ENCODE measurements around the gene CD300LF. TPM values are rescaled to one million over a fixed set of nuclear protein-coding genes. Genes with fewer than 3 reads are reported as not detected.

Gene CD300LF
- total and polyA plus RNA-seq, 8 donors: 0.19 to 4.7 (median 0.29) TPM

DNA sequence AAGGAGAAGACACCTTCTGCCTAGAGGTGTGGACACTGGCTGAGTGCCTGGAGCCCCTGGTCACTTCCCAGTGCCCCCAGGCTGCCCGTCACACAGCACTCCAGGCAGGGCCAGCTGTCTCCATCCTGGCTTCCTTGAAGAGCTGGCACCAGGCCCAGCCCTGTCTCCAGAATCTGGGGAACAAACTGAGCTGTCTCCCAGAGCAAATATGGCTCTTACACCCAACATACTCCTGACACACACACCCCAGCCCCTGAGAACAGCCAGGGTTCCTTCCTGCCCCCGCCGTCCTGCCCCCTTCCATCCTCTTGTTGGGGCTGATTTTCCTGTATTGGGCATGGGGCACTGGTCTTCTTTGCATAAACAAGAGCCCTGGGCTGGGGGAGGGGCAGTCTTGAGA lies 44.8 kb upstream of the CD300LF start:
- Histone ChIP-seq H3K4me1 (peaks cover 47 to 63% (median 52%) of the 10 kb centered on the region in 3 donors), H3K9me3 (no peaks in the 10 kb centered on the region), H3K27me3 (no peaks in the 10 kb centered on the region), H3K27ac (peak overlapping the region in 3 of 4 donors; percentile 40 to 82 (median 65)), H3K4me3 (no peak overlapping the region), H3K36me3 (no peaks in the 10 kb centered on the region)
- FAIRE-seq (no peak), DNase-seq (peak in 3 of 6 donors; percentile 72 to 83 (median 75)), ATAC-seq (peak in 3 of 4 donors; percentile 17 to 49 (median 42))
- WGBS, 2 donors: 61 to 63% methylated on average over 3 of the region's 3 CpGs
- TF ChIP-seq, protein P1, sequence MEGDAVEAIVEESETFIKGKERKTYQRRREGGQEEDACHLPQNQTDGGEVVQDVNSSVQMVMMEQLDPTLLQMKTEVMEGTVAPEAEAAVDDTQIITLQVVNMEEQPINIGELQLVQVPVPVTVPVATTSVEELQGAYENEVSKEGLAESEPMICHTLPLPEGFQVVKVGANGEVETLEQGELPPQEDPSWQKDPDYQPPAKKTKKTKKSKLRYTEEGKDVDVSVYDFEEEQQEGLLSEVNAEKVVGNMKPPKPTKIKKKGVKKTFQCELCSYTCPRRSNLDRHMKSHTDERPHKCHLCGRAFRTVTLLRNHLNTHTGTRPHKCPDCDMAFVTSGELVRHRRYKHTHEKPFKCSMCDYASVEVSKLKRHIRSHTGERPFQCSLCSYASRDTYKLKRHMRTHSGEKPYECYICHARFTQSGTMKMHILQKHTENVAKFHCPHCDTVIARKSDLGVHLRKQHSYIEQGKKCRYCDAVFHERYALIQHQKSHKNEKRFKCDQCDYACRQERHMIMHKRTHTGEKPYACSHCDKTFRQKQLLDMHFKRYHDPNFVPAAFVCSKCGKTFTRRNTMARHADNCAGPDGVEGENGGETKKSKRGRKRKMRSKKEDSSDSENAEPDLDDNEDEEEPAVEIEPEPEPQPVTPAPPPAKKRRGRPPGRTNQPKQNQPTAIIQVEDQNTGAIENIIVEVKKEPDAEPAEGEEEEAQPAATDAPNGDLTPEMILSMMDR (IDR thresholded peaks at IDR 0.05): no peak
- intact Hi-C loops (cut with DNase I): no loop called here

DNA sequence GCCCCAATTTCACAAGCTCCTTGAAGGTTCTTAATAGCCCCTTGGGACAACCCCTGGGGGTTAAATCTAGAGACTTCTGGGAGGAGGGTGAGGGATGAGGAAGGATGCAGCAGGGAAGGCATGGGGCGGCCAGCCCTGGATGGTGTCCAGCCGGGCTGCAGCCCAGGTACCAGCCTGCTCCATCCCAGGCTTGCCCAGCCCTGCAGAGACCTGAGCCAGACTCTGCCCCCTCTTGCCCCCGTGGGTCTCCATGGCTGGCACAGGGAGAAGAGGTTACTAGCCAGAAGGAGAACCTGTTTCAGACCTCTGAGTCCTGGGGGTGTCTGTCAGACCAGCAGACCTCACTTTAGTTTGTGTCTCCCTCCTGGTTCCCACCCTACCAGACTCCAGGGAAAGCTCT lies 44.2 kb upstream of the CD300LF start:
- 40 to 47% methylated on average over 3 of the region's 3 CpGs for WGBS, 2 donors
- no peak overlapping the region for H3K4me3 ChIP-seq
- H3K27ac ChIP-seq: peak overlapping the region in 3 of 4 donors; percentile 40 to 82 (median 65)
- H3K4me1 ChIP-seq: peaks cover 53 to 65% (median 57%) of the 10 kb centered on the region in 3 donors
- ATAC-seq: no peak
- H3K27me3 ChIP-seq: no peaks in the 10 kb centered on the region
- no peaks in the 10 kb centered on the region for H3K36me3 ChIP-seq
- TF ChIP-seq, protein P1 (IDR thresholded peaks at IDR 0.05): no peak
- intact Hi-C loops (cut with DNase I): no loop called here
- FAIRE-seq: no peak
- DNase-seq: peak in 1 of 6 donors; percentile 44
- no peaks in the 10 kb centered on the region for H3K9me3 ChIP-seq

DNA sequence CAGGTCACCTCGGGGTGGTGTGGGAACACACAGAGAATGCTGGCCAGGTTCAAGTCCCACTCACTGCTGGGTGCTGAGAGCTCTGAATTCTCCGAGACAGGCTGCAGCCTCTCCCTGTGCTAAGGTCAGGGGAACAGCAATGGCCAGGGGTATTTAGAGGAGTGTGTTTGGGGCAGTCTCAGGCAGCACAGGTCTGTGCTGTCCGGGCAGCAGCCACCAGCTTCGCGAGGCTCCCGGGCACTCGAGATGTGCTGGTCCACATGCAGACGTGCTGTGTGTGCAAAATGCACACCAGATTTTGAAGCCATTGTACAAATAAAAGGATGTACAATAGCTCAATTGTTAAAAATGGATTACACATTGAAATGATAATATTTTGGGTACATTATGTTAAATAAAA lies 42.8 kb upstream of the CD300LF start:
- Histone ChIP-seq H3K9me3 (no peaks in the 10 kb centered on the region), H3K27ac (no peak overlapping the region), H3K4me1 (peaks cover 57 to 64% (median 57%) of the 10 kb centered on the region in 3 donors), H3K27me3 (no peaks in the 10 kb centered on the region), H3K36me3 (no peaks in the 10 kb centered on the region), H3K4me3 (no peak overlapping the region)
- FAIRE-seq: no peak
- DNase-seq: peak in 1 of 6 donors; percentile 29
- TF ChIP-seq, protein P1 (IDR thresholded peaks at IDR 0.05): no peak
- intact Hi-C loops (cut with DNase I): no loop called here
- 78 to 81% methylated on average over 8 of the region's 8 CpGs for WGBS, 2 donors
- ATAC-seq: no peak

DNA sequence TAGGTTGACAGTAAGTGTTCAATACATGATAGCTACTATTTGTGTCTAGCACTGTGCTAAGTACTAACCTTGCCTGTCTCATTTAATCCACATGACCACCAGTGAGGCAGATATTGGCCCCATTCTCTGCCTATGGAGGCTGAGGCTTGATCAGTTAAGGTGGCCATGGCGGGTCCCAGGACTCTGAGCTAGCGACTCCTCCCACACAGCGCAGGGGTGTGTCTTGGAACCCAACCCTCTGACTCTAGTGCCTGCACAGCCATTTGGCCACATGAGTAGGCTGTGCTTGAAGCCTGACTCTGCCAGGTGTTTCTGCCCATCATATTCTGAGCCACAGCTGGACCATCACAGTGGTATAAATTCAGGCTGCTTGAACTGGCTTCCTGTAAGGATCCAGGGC lies 42.1 kb upstream of the CD300LF start:
- no peaks in the 10 kb centered on the region for H3K9me3 ChIP-seq
- intact Hi-C loops (cut with DNase I): no loop called here
- no peaks in the 10 kb centered on the region for H3K27me3 ChIP-seq
- ATAC-seq (no peak), FAIRE-seq (no peak), DNase-seq (peak in 1 of 6 donors; percentile 31)
- WGBS, 2 donors: 92 to 98% methylated on average over 3 of the region's 3 CpGs
- H3K27ac ChIP-seq: no peak overlapping the region
- TF ChIP-seq, protein P1 (IDR thresholded peaks at IDR 0.05): no peak
- peaks cover 50 to 57% (median 55%) of the 10 kb centered on the region in 3 donors for H3K4me1 ChIP-seq
- no peak overlapping the region for H3K4me3 ChIP-seq
- no peaks in the 10 kb centered on the region for H3K36me3 ChIP-seq

DNA sequence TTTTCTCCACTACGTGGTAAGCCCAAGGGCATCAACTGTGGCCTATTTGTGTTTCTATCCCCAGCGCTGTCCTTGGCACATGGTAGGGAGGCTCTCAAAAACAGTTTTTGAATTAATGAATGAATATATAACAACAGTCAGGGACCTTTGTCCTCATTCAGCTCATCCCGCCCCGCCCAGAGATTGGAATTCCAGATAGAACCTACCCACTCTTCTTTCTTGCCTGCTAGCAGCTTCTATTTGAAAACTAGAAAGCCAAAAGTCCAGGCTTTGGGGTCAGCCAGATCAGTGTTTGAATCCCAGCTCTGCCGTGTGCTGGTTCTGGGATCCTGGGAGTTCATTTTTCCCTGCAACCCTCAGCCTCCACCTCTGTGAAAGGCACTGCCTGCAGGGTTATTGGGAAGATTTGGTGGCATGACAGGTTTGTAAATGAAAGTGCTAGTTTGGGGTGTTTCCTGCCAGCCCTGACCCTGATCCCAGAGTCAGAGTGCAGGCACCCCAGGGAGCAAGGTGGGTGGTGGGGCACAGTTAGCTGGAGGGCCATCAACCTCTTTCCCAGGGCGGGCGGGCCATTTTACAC lies 40.2 kb upstream of the CD300LF start:
- no peak for ATAC-seq
- no peaks in the 10 kb centered on the region for H3K27me3 ChIP-seq
- peak overlapping the region in 3 of 4 donors; percentile 29 to 95 (median 95) for H3K27ac ChIP-seq
- no peak for FAIRE-seq
- no peaks in the 10 kb centered on the region for H3K36me3 ChIP-seq
- intact Hi-C loops (cut with DNase I): no loop called here
- H3K4me3 ChIP-seq: no peak overlapping the region
- 71 to 72% methylated on average over 7 of the region's 7 CpGs for WGBS, 2 donors
- DNase-seq: peak in 1 of 6 donors; percentile 4
- TF ChIP-seq, protein P1 (IDR thresholded peaks at IDR 0.05): no peak
- peaks cover 31 to 38% (median 36%) of the 10 kb centered on the region in 3 donors for H3K4me1 ChIP-seq
- no peaks in the 10 kb centered on the region for H3K9me3 ChIP-seq
